GM10266 (cell line): Measurements from ENCODE around the gene BHLHA15.
A peak's percentile ranks its signal among the peaks of the same experiment; 100 is the strongest.

Source experiments
- DNase-seq: peaks from one replicate; pipeline ENCODE4 v3.0.0; 2012; ENCODE audit errors: extremely low spot score
- CTCF ChIP-seq: IDR thresholded peaks from 2 replicates; pipeline ENCODE4 v1.5.1; 2012; ENCODE audit warnings: mild to moderate bottlenecking, low read depth; ENCODE audit not compliant: control insufficient read depth, insufficient read depth; ENCODE audit errors: missing control alignments

The BHLHA15 gene

GRCh38 chr7:98241674-98242241, 30.5 kb downstream of the BHLHA15 start:
- DNase-seq: no peak
- no peak for TF ChIP-seq CTCF

GRCh38 chr7:98242342-98242741, 31.1 kb downstream of the BHLHA15 start:
- no peak for DNase-seq
- no peak for TF ChIP-seq CTCF

GRCh38 chr7:98242934-98243333, 31.7 kb downstream of the BHLHA15 start:
- no peak for TF ChIP-seq CTCF
- DNase-seq: no peak

- DNase-seq: no peak
- TF ChIP-seq CTCF: no peak
Observed at GRCh38 chr7:98244871-98245270, 33.6 kb downstream of the BHLHA15 start.

- no peak for DNase-seq
- no peak for TF ChIP-seq CTCF
Observed at GRCh38 chr7:98248156-98248555, 36.9 kb downstream of the BHLHA15 start.

GRCh38 chr7:98249106-98249505, 37.9 kb downstream of the BHLHA15 start:
- no peak for TF ChIP-seq CTCF
- peak; percentile 10 for DNase-seq

- peak; percentile 62 for DNase-seq
Observed at GRCh38 chr7:98250789-98251188, 39.5 kb downstream of the BHLHA15 start.

More at GRCh38 chr7:98250789-98251188, 39.5 kb downstream of the BHLHA15 start:
- TF ChIP-seq CTCF: peak; percentile 21
